HEK293 (cell line): ENCODE results near the gene LRP1B.

Source experiments
- CTCF ChIP-seq: fragments of 450-650 bp; formaldehyde crosslinking; IDR thresholded peaks from 2 replicates; pipeline ENCODE4 v1.5.1; 2016; ENCODE audit warnings: missing biosample characterization, missing genetic modification characterization
- KLF7 ChIP-seq: fragments of 450-650 bp; formaldehyde crosslinking; IDR thresholded peaks from 2 replicates; pipeline ENCODE4 v1.5.1; 2016; ENCODE audit warnings: missing biosample characterization, missing genetic modification characterization, borderline replicate concordance
- PRDM6 ChIP-seq: fragments of 450-650 bp; formaldehyde crosslinking; IDR thresholded peaks from 2 replicates; pipeline ENCODE4 v1.5.1; 2017; ENCODE audit warnings: missing biosample characterization, missing genetic modification characterization
- TRIM28 ChIP-seq: IDR thresholded peaks from 2 replicates; pipeline ENCODE4 v1.6.1; 2011; ENCODE audit warnings: low read length, control low read depth, borderline replicate concordance
- YY1 ChIP-seq: fragments of 450-650 bp; formaldehyde crosslinking; IDR thresholded peaks from 2 replicates; pipeline ENCODE4 v1.5.1; 2018; ENCODE audit warnings: missing biosample characterization, missing genetic modification characterization
- ZBTB1 ChIP-seq: fragments of 450-650 bp; formaldehyde crosslinking; IDR thresholded peaks from 2 replicates; pipeline ENCODE4 v1.5.1; 2016; ENCODE audit warnings: missing biosample characterization, missing genetic modification characterization
- ZBTB26 ChIP-seq: fragments of 450-650 bp; formaldehyde crosslinking; optimal IDR thresholded peaks from 2 replicates; pipeline ENCODE3; 2016; ENCODE audit warnings: missing biosample characterization, mild to moderate bottlenecking, missing genetic modification characterization
- ZNF169 ChIP-seq: fragments of 450-650 bp; formaldehyde crosslinking; IDR thresholded peaks from 2 replicates; pipeline ENCODE4 v1.5.1; 2016; ENCODE audit warnings: missing biosample characterization, missing genetic modification characterization
- ZNF274 ChIP-seq, 2 experiments: fragments of 200-500 bp in 1 of 2; fragments of 450-650 bp in 1 of 2; sonication (Bioruptor generic) in 1 of 2; formaldehyde crosslinking in 1 of 2; IDR thresholded peaks; 2 replicates each; pipeline versions ENCODE4 v1.5.1 to v1.6.1; 2014 to 2016; ENCODE audit warnings: borderline replicate concordance in 1 of 2, inconsistent platforms in 1 of 2, low read length in 1 of 2, missing biosample characterization in 1 of 2, missing genetic modification characterization in 1 of 2
- ZNF292 ChIP-seq: fragments of 450-650 bp; formaldehyde crosslinking; IDR thresholded peaks from 2 replicates; pipeline ENCODE4 v1.5.1; 2016; ENCODE audit warnings: low read depth, missing biosample characterization, missing genetic modification characterization, borderline replicate concordance
- ZSCAN23 ChIP-seq: fragments of 450-650 bp; formaldehyde crosslinking; IDR thresholded peaks from 2 replicates; pipeline ENCODE4 v1.5.1; 2016; ENCODE audit warnings: missing biosample characterization, missing genetic modification characterization
- ZSCAN30 ChIP-seq: fragments of 450-650 bp; IDR thresholded peaks from 2 replicates; pipeline ENCODE4 v1.5.1; 2018; ENCODE audit warnings: missing biosample characterization, mild to moderate bottlenecking, missing genetic modification characterization, moderate library complexity

- TF ChIP-seq CTCF (tag by site-specific recombination) (no peak), PRDM6 (tag by site-specific recombination) (no peak), ZSCAN23 (tag by site-specific recombination) (no peak), ZBTB26 (tag by site-specific recombination) (no peak), ZBTB1 (no peak), ZNF274 (IDR thresholded peaks at IDR 0.05; ENCODE audit: low read length) (no peak), ZNF274 (tag by site-specific recombination; IDR thresholded peaks at IDR 0.05; ENCODE audit: borderline replicate concordance) (no peak), ZNF169 (tag by site-specific recombination) (no peak), TRIM28 (no peak), KLF7 (tag by site-specific recombination) (no peak), ZSCAN30 (tag by site-specific recombination) (no peak), ZNF292 (tag by site-specific recombination) (no peak), YY1 (no peak)
Observed at GRCh38 chr2:141869572-141869971, 261.2 kb downstream of the LRP1B start.
